GDM1 (cell line): ENCODE data around the gene REM2.
"Not testable (repeated sequence)": the region's sequence is repeated elsewhere in the genome, so short reads cannot be mapped to it uniquely, and the experiment has no call there.

ENCODE experiments used
- DNase-seq: peaks from one replicate; lab custom pipeline; 2025; lab: John Stamatoyannopoulos, UW

Gene REM2

DNA sequence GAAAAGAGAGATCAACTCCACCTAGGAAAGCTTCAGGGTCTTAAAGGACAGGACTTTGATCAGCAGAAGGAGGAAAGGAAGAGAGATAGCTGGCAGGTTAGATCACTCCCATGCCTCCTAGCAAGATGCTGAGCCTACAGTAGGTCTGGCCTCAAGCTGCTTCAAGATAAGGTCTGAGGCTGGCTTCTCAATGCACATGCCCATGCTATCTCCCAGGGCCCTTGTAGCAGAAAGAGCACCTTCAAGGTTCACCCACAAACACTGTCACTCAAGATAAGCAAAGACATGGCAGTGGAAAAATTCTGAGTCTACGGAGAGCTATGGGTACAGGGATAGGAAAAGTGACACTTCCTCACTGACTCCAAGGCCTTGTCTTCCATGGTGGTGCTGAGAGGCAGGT, 14.3 kb downstream of the REM2 start:
- DNase-seq = no peak

DNA sequence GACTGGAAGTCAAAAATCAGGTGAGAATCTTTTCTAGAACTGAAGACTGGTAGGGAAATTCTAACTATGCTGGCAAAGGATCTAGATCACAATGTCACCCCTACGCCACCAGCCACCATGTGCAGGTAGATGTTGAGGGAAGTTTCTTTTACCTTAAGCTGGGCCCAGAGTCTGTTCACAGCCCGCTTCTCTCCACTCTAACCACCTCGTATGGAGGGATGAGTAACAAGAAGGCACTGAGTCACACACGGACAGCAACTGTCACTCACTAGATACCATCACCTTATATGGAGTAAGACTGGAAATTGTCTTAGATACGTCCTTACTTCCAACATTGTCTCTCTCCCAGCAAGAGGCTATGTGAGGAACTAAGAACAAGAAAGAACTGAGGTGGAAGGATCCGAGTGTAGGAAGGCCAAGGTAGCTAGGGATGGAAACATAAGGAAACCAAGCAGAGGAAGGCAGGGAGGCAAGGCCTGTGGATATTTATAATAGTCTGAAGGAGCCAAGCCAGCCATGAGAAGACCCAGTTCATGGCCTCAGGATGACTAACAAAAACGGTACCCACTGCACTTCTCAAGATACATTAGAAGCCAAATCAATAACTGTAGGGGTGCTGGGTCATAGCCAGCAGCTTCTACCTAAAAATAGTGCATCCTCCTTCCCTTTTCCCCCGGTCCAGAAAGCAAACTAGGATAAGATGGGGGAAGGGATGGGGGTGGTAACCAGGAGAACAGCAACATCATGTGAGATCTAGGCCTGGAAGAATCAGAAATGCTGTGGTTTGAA, 15.5 kb downstream of the REM2 start:
- no peak for DNase-seq

DNA sequence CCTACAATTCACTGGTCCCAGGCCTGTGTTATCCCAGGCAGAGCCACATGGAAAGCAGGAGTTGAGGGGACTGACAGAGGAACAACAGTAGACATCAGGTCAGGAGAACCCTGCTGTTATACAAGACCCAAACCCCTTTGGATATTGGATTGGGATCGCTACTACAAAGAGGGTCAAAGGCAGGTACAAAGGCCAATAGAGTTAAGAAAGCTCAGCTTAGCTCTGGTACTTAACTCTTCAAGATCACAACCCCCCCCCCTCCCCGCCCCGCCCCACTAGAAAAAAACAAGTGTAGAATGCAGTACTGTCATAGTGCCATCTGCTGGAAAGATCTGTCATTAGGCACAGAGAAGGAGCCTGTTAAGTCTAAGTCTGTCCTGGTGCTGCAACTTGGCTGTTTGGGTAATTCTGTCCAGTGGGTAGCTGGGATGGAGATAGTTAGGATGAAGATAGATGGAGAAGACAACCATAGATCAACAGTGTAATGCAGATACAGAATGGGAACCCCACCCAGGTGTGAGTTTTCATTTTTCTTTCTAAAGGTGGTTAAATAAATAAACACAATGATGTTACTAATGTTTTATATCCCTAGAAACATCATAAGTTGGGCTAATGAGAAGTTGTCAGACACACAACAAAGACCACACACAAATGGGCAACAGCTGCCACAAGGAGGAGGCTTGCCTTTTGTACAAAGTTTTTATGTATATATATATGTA, 17.2 kb downstream of the REM2 start:
- peak; percentile 12 for DNase-seq

DNA sequence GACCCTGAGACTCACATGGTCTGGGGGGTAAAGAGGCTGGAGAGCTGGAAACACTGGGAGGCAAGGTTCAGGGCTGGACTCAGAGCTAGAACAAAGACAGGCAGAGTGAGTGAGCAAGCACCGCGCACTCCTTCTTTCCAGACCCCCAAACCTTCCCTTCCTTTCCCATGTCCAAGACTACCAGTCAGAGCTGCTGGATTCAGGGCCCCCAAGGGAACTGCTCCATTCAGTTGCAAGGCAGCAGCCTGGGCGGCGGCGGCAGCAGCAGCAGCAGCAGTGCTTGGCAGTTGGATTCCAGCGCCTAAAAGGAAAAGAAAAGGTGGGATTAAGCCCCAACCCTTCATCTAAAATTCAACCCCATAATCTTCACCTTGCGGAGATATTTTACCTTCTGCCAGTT, 18.8 kb downstream of the REM2 start:
- DNase-seq = no peak

DNA sequence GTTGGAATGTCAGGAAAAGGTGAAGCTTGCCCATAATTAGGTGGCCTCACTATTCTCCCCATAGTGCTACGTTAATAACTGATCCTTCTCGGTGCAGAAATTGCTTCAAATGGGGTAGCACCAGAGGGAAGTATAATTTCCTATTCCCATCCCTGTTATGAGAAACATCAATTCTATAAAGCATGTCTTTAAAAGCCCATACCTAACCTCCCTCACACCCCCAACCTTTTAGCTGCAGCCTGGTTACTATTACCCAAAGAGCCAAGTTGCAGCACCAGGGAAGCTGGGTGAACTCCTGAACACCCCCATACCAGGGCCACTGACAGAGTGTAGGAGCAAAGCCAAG, 20.7 kb downstream of the REM2 start:
- no peak for DNase-seq

DNA sequence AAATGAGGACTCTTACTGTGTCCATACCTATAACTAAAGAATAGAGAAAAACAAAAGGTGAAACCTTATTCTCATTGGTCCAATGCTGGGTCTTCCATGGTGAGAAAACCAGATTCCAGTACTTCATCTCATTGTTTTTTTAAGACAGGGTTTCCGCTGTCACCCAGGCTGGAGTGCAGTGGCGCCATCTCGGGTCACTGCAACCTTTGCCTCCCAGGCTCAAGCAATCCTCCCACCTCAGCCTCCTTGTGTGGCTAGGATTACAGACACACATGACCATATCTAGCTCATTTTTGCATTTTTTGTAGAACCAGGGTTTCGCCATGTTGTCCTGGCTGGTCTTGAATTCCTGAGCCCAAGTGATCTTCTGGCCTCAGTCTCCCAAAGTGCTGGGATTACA, 22.6 kb downstream of the REM2 start:
- no peak for DNase-seq

DNA sequence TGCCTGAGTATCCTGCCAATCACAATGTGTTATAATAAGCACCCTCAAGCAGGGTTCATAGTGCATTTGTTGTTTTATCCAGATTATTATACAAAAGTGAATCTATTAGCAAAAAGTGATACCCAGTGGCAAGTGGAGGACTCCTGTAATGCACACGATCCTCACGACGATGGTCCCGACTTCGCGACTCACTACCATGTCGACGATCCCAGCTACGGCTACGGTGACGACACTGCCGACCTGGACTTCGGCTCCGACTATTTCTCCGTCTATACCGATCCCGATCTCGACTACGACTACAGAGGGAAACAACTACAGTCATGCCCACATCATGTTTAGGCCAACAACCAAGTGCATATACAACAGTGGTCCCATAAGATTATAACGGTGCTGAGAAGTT, 23.1 kb downstream of the REM2 start:
- no peak for DNase-seq

DNA sequence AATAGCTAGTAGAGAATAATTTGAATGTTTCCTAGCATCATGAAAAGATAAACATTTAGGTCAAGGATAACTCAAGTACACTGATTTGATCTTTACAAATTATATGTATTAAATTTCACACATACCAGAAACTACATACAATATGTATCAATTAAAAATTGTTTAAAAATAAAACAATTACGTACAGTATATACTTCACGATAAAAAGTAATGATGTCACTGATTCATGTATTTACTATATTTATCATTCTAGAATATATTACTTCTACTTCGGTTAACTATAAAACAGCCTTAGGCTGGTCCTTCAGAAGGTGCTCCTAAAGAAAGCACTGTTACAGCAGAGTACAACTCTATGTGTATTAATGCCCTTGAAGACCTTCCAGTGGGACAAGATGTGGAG, 24.4 kb downstream of the REM2 start:
- no peak for DNase-seq

DNA sequence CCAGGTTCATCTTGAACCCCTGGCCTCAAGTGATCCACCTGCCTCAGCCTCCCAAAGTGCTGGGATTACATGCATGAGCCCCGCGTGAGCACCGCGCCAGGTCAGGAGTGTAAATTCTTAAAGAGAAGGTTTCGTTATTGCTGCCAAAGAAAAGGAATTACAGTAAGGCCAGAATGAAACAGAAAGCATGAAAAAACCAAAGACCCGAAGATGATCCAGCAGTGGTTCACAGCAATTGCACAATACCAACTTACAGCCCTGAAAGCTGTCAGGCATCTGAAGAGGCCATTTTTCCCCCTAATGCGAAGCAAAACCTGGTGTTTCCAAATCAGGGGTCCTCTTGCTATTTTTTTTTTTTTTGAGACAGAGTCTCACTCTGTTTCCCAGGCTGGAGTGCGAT, 25.6 kb downstream of the REM2 start:
- no peak for DNase-seq

DNA sequence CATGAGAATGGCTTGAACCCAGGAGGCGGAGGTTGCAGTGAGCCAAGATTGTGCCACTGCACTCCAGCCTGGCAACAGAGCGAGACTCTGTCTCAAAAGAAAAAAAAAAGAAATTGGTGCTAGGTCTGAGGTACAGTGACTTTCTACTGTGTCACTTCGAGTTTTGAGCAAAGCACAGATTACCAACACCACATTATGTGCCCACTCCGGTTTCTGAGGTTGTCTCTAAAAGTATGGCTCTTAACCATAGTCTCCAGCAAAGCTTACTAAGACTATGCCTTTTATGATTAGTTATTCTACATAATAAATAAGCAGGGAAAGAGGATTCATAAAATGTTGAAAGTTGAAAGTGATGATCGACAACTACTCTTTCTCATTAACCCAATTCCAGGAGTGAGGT, 27.9 kb downstream of the REM2 start:
- no peak for DNase-seq

DNA sequence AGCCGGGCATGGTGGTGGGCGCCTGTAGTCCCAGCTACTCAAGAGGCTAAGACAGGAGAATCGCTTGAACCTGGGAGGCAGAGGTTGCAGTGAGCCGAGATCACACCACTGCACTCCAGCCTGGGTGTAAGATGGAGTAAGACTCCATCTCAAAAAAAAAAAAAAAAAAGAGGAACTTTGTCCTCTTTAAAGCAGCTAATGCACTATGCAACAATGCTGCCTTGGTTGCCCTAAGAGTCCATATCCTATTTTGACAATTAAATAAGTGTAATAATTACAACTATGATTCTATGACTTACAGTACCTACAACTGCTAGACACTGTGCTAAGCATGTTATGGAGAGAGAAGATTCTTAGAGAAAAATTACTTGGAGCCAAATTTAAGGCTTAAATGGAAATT, 31.8 kb downstream of the REM2 start:
- not testable (repeated sequence) for DNase-seq

DNA sequence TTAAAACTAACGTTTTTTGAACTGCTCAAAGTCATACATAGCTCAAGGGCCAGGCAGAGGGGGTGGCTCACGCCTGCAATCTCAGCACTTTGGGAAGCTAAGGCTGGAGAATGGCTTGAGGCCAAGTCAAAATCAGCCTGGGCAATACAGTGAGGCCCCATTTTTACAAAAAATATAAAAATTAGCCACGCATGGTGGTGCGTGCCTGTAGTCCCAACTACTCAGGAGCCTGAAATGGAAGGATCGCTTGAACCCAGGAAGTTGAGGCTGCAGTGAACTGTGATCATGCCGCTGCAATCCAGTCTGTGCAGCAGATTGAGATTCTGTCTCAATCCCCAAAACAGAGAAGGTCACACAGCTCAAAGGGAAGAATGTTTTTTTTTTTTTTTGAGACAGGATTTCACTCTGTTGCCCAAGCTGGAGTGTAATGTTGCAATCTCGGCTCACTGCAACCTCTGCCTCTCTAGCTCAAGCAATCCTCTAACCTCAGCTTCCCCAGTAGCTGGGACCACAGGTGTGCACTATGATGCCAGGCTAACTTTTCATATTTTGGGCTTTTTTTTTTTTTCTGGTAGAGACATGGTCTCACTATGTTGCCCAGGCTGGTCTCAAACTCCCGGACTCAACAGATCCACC, 33.0 kb downstream of the REM2 start:
- DNase-seq = no peak

DNA sequence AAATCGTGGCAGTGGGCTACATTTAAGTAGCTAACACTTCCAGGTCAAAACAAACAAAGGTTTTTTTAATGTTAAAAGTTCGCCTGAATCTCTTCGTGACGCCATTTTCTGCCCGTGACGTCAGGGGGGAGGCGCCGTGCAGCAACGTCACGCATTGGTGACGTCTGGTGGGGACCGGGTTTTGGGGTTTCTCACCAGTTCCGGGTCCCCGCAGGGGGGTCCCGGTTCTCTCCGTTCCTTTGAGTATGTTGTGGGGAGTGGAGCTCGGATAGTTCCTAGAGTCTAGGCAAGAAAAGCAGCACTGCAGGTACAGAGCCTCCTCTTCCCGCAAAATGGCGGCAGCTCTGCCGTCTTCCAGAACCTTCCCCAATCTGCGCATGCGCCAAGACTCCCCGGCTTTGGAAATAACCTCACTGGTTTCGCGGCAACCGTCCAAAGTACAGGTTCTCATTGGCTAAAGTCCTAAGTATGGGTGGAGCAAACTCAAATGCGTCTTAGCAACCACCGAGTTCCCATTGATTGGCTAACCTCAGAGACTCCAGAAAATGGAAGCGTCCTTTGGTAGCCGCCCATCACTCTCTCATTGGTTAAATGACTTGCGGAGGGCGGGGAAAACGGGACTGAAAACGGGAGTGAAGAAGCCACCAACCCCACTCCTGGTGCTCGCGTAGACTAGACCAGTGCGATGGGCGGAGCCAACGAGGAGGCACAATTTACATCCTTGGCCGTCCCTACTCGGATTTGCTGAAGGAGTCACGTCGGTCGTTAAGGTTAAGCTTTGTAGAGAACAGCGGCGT, 36.0 kb downstream of the REM2 start, which contains the start of gene RBM23:
TSS of gene RBM23 (minus strand) at position 346 of the 797 bp plus-strand sequence.
- DNase-seq = peak; percentile 99

DNA sequence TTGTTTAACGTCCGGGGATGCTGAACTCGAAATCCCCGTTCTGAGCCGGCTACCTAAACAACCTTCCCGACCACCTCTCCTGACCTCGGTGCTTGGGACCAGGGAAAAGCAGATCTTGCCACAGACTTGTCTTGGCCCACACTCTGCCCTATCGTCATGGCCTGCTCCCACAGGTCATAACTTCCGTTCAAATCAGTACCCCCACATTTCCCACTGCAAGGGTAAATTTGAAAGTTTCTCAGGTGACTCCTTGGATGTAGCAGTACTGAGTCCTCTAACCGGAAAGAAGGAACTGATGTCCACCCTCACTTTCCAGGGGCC, 36.5 kb downstream of the REM2 start:
- no peak for DNase-seq

DNA sequence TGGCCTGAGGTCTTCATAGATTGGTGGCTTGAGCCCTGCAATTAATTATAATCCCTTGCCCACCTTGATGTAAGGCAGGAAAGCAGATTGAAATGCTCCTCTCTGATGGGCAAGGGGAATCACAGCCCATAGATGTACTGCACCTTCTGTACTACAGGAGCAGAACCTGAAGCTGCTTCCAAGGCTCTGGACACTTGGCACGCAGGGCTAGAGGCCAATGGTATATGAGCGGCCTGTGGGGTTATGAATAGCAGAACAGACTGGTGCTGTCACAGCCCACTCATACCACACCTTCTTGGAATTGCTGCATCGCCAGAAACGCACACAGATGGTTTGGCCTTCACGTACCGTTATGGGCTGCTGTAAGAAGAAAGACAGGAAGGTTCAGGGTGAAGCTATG, 37.7 kb downstream of the REM2 start:
- DNase-seq = no peak

DNA sequence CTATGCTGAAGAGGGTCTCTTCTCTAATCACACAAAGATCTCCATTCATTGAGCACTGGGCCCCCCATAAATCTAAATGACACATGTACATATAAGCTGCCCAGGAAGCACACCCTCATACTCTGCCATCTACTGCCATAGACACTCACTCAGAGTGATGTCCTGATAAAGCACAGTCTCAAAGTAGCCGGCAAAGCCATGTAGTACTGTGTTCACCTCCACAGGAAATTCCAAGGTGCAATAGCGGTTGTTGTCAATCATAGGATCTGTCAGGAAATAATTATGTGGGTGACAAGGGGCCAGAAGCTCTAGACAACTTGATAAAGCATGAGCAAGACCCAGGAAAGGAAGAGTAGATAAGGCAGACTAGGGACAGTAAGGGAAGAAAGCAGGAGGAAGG, 39.3 kb downstream of the REM2 start:
- DNase-seq = no peak

DNA sequence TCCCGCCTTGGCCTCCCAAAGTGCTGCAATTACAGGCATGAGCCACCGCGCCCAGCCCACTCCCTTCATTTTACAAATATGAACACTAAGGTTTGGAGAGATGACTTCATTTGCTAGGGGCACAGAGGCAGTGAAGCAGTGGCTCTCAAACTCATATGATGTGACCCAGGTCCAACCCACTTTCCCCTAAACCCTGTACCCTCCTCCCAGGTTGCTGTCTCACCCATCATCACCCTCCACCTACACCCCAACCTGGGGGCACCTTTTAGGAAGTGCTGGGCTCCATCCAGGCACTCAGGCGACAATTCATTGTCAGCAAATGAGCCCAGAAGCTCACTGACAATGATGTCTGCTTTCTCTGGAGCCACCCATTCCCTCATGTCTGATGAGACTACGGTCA, 40.7 kb downstream of the REM2 start:
- no peak for DNase-seq

DNA sequence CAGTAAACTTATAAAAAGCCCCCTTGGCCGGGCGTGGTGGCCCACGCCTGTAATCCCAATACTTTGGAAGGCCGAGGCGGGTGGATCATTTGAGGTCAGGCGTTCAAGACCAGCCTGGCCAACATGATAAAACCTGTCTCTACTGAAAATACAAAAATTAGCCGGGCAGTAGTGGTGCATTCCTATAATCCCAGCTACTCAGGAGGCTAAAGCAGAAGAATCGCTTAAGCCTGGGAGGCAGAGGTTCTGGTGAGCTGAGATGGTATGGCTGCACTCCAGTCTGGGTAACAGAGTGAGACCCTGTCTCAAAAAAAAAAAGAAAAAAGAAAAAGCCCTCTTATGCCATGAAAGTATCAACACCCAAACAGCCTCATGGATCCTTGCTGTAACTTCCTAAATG, 42.5 kb downstream of the REM2 start:
- DNase-seq = no peak

DNA sequence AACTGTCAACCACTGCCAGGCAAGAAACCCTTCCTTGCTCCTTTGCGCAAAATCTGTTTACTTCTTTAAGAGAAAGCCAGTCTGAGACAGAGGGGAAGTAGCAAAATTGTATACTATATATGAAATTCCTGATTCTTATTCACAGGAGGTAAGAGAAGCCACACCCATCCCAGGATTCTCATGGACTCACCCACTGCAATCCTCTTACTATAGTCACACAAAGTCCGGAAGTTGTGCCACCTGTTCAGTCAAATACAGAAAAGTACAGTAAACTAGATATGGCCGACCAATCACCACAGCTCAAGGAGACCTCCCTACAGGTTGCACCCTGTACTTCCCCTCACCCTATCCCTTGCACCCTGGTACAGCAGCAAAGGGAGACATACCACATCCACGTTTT, 43.3 kb downstream of the REM2 start:
- no peak for DNase-seq

DNA sequence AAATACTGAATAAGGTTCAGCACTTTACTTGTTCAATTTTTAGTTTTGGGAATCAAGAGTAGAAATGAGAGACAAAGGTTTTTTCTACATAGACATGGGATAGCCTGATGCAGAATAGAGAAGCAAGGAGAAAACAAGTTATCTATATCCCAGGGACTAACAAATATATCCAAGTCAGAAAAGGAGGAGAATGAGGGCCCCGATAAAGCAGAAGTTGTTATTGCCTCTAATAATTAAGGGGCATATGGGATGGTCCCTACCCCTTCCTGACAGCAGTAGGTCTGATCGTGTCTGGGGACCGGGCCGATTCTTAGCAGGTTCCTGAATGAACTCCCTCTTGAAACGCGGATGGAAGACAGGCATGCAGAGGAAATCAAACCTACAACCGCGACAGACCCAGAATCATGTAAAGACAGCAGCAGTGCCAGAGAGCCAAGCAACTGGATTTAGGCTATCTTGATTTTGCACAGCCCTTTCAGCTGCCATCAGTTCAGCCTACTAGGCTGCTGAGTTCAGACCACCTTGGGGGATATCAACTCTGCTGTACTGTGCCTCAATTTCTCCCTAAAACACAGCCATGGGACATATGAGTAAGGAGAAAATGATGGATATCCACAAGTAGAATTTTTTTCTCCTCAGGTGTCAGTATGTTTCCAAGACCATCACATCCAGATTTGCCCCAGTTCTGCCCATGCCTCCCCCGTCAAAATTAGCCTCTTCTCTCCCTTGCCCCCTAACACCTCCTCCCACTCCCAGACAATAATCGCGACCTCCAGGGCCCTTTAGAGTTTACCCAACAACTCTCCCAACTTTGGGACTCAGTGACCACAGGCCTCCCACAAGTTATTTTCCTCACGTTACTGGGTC, 45.4 kb downstream of the REM2 start:
- no peak for DNase-seq

DNA sequence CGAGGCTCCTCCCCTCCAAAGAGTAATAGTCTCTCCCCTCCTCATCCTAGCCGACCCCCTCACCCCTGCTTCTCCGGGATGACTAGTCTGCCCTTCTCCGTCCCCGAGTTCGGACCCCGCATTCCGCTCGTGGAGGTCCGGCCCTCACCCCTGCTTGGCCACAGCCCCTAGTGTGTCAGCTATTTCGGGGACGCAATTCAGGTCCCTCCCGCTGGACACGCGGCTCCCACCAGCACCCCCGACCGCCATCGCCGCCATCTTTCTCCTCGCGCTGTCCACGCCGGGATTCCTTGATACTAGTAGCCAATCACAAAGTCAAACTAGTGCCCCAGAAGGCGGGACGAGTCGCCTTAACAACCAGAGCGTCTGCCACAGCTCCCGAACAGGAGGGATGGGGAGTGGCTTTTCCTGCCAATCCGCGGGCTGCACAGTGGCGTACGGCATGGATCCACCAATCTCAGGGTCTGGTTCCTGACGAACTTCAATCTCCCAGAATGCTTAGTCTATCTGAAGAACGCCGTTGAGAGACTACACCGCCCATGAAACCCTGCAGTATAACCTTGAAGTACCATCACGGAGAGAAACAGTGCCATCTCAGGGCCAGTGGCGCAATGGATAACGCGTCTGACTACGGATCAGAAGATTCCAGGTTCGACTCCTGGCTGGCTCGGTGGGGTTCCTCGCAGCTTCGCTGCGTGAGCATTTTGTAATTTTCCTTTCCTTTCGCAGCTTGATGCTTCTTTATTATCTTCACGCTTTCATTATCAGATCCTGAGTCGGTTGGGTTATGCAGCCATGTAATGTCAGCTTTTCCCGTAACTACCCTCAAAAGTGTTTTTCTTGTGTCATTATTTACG, 46.3 kb downstream of the REM2 start, which contains the start of gene PRMT5:
TSS of gene PRMT5 (minus strand) at position 273 of the 857 bp plus-strand sequence. CDS start at position 258, 15 bp downstream.
- peak; percentile 99 for DNase-seq
